RKO (cell line): ENCODE results near the gene TELO2.

Experiments used
- DNase-seq: peaks from one replicate; pipeline ENCODE4 v3.0.0-alpha.2; 2016; ENCODE audit warnings: low spot score

Gene TELO2

GRCh38 chr16:1537138-1537577 is 44.0 kb downstream of the TELO2 start:
- DNase-seq = no peak

DNA sequence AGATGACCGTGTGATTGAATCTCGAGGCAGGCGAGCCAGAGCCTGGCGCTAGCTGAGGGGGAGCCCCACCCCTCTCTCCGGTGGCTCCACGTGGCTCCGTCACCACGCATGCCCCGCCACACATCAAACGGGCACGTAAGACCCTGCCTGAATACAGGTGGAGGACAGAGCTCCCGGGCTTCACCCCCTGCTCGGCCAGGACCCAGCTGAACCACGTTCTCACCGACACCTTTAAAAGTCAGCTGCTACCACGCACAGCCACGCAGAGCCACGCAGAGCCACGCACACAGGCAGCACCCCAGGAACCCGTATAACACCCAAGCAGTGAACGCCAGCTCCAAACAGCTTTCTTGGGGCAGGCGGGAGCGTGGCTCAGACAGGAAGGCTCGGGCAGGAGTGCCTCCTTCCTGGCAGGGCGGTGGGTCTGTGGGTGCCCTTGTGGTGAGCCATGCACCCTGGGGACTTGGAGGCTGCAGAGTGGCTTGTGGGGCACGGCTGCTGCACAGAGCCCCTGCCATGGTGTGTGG is 44.7 kb downstream of the TELO2 start:
- no peak for DNase-seq

DNA sequence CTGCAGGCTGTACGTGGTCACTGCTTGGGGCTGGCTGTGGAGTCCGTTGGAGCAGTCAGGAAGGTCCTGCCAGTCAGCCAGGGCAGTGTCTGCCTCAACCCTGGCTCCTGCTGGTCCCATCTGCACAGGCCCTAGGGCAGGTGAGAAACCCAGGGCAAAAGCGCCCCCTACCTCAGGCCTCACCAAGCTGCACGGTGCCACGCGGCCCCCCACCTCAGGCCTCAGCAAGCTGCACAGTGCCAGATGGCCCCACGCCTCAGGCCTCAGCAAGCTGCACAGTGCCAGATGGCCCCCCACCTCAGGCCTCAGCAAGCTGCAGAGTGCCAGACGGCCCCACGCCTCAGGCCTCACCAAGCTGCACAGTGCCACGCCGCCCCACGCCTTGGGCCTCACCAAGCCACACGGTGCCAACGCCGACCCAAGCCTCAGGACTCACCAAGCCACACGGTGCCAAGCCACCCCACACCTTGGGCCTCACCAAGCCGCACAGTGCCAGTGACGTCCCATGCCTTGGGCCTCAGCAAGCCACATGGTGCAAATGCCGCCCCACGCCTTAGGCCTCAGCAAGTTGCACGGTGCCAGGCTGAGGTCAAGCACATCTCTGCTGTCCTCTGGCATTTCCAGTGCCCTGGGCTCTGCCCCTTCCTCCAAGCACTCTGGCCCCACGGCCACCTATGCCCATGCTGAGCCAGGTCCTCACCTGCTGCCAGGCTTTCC is 45.8 kb downstream of the TELO2 start:
- no peak for DNase-seq

DNA sequence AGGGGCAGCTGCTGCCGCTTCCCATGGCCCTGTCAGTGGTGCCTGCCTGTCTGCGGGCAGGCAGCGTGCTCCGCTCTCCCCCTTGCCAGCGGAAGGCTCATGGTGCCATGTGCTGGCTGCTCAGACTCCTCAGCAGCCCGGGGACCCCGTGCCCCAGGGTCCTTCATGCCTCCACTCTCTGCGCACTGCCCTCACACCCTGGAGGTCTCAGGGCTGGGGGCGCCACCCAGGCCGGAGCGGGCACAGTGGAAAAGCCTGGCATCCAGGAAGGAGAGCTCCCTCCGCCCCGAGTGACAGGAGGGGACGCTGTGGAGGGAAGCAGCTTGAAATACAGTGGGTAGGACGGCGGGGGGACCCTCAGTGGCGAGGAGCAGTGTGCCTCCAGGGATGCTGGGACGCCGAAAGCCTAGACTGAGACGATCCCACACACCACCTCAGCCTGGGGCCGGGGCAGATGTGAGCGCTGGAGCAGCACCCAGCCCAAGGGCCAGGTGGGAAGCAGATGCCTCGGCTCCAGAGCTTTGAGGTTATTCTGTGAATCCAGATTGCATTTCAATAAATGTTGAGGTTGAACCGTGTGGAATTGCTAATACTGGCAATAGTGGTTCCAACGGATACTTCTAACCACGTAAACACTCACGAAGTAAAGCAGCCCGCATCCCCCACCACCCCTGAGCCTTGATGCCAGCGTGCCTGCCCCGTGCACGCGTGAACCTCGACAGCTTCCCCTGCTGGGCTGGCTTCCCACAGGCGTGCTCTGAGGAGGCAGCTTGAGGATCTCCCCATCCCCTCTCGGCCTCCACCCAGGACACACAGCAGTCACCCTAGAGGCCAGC is 46.8 kb downstream of the TELO2 start:
- DNase-seq = no peak

DNA sequence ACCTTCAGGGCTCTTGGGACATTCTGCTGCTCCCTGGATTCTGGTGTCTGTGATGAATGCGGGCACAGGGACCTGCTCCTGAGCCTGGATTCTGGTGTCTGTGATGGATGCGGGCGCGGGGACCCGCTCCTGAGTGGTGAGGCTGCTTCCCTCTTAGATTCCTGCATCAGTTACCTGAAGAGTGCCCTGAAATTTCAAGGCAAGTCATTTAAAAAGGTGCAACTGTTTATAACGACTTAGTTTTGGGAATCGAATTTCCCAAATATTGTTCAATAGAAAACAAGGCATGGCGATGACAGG is 47.3 kb downstream of the TELO2 start:
- no peak for DNase-seq

GRCh38 chr16:1541293-1542165 is 48.4 kb downstream of the TELO2 start:
- DNase-seq = no peak

GRCh38 chr16:1542166-1542500 is 49.0 kb downstream of the TELO2 start:
- no peak for DNase-seq

- no peak for DNase-seq
Measured at GRCh38 chr16:1542533-1542932, 49.4 kb downstream of the TELO2 start.

GRCh38 chr16:1543085-1543896 is 50.1 kb downstream of the TELO2 start:
- DNase-seq = peak; percentile 22

GRCh38 chr16:1545044-1546040 is 52.2 kb downstream of the TELO2 start:
- DNase-seq = no peak

- no peak for DNase-seq
Measured at GRCh38 chr16:1546430-1546829, 53.3 kb downstream of the TELO2 start.

DNA sequence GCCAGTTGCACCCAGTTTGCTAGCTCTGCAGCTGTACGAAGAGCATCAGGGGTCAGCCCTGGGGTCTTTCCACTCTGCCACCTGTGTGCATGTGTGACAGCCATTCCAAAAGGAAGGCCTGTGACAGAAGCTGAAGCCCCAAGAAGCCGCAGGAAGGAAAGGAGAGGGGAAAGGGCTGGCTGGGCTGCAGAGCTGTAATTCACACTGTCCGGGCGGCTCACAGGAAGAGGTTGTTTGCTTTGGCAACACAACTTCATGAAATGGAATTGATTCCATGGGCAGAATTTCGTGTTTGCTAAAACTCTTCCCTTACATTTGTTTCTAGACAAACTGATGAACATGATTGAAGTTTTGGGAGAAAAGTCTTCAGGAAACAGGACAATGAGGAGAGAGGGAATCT is 55.1 kb downstream of the TELO2 start:
- DNase-seq = no peak

DNA sequence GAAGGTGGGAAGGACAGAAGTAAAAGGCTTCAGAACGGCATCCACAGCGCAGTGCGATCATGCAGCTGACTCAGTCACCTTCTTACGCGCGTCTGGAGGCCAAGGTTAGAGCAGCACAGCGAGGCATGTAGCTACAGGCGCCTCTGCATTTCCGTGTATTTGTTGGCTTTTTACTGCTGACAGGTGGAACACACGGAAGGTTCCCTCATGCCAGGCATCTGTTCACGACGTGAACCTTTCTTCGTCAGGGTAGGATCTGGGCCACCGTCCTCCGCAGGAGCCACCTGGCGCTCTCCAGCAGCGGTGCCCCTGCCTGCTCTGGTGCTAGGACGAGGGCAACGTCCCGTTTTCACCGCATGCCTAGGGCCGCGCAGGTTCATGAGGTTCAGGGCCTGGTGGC is 55.6 kb downstream of the TELO2 start:
- no peak for DNase-seq

- DNase-seq = no peak
Measured at GRCh38 chr16:1550069-1550468, 56.9 kb downstream of the TELO2 start.

- DNase-seq = no peak
Measured at GRCh38 chr16:1550696-1551095, 57.5 kb downstream of the TELO2 start.

DNA sequence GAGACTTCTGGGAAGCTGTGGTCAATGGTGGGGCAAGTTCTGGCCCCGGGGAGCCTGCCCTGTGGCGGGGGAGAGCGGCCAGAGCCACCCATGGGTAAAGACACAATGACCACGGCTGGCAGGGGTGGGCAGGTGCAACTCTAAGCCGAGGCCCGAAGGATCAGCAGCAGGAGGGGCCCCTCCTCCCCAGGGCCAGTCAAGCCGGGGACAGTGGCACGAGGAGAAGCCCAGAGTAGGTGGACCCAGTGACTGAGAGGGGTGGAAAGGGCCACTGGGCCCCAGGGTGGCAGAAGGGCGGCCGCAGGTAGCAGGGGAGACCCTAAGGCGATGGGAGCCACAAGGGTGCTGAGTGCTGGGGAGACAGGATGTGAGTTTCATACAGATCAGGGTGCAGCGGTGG is 58.0 kb downstream of the TELO2 start:
- DNase-seq = no peak

- DNase-seq = no peak
Measured at GRCh38 chr16:1552129-1552528, 59.0 kb downstream of the TELO2 start.

DNA sequence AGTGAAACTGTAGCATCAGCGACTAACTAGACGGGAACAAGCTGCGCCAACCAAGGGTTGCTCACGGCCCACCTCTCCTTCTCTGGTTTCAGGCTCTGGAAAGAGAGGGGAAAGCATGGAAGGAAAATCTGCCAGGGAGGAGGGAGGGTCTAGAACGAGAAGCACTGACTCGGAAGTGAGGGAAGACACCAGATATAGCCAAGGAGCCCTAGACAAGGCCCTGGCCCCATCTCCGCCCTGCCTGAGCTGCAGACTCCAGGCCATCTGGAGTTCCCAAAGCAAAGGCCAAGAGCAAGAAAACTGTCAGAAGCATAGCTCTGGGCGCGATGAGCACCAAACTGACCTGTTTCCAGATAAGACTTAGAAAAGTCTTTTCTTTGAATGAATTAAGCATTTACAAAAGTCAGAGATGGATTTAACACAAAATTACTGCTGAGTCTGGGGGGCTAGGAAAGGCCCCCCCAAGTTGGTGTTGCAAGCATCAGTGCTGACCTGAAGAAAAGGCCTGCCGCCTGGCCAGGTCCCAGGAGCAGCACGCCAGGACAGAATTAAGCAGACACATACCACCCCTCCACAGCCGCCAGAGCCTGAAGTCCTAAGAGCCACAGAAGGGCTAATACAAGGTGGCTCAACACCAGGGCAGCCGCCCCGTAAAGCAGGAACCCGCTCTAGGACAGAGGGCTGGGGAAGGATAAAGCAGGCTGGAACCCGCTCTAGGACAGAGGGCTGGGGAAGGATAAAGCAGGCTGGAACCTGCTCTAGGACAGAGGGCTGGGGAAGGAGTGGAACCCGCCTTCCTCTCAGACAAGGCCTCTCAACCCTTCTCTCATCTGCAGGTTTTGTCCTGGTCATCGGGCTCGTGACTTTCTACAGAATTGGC is 61.0 kb downstream of the TELO2 start:
- DNase-seq = no peak

DNA sequence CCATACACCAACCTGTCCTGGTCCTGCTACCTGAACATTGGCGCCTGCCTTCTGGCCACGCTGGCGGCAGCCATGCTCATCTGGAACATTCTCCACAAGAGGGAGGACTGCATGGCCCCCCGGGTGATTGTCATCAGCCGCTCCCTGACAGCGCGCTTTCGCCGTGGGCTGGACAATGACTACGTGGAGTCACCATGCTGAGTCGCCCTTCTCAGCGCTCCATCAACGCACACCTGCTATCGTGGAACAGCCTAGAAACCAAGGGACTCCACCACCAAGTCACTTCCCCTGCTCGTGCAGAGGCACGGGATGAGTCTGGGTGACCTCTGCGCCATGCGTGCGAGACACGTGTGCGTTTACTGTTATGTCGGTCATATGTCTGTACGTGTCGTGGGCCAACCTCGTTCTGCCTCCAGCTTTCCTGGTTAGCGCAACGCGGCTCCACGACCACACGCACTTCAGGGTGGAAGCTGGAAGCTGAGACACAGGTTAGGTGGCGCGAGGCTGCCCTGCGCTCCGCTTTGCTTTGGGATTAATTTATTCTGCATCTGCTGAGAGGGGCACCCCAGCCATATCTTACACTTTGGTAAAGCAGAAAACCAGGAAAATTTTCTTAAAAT is 61.8 kb downstream of the TELO2 start:
- no peak for DNase-seq
